Measurements from ENCODE around the gene POLR3E. TPM values are rescaled to one million over a fixed set of nuclear protein-coding genes. Genes with fewer than 3 reads are reported as not detected.

POLR3E gene
- total RNA-seq, 1 experiment from 2014 or later, result 70.8 TPM

GRCh38 chr16:22375963-22376640, 78.9 kb downstream of the POLR3E start:
- no peaks in the 10 kb centered on the region for H3K36me3 ChIP-seq (ENCODE audit: control insufficient read depth, insufficient read depth, low read length)
- ChIA-PET POLR2A (no interaction called here), CTCF (interaction anchor here (0.8 to 1.7 kb wide), 2 partner anchors 10 to 55 kb away, joined by 3 to 5 read pairs; no protein-coding TSS in a partner anchor)
- no TSS peak for BruUV-seq (replicated peaks)
- no peak overlapping the region for H3K4me3 Mint-ChIP-seq (ENCODE audit: unreplicated experiment)
- TF ChIP-seq, protein P1, sequence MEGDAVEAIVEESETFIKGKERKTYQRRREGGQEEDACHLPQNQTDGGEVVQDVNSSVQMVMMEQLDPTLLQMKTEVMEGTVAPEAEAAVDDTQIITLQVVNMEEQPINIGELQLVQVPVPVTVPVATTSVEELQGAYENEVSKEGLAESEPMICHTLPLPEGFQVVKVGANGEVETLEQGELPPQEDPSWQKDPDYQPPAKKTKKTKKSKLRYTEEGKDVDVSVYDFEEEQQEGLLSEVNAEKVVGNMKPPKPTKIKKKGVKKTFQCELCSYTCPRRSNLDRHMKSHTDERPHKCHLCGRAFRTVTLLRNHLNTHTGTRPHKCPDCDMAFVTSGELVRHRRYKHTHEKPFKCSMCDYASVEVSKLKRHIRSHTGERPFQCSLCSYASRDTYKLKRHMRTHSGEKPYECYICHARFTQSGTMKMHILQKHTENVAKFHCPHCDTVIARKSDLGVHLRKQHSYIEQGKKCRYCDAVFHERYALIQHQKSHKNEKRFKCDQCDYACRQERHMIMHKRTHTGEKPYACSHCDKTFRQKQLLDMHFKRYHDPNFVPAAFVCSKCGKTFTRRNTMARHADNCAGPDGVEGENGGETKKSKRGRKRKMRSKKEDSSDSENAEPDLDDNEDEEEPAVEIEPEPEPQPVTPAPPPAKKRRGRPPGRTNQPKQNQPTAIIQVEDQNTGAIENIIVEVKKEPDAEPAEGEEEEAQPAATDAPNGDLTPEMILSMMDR (IDR thresholded peaks at IDR 0.05; ENCODE audit: insufficient read depth in 1 of 2, low read depth in 1 of 2, low read length in 1 of 2, severe bottlenecking in 1 of 2, unreplicated experiment in 1 of 2), result no peak
- peaks cover 22% of the 10 kb centered on the region for H3K36me3 Mint-ChIP-seq (ENCODE audit: insufficient read depth, unreplicated experiment)
- H3K4me1 Mint-ChIP-seq (ENCODE audit: low read depth, unreplicated experiment), result peaks cover 15% of the 10 kb centered on the region
- no peak for DNase-seq
- intact Hi-C loops (cut with micrococcal nuclease; ENCODE audit: unreplicated experiment), result no loop called here
- H3K9me3 ChIP-seq, result no peaks in the 10 kb centered on the region
- no peak overlapping the region for H3K27ac Mint-ChIP-seq (ENCODE audit: unreplicated experiment)
- peaks cover 16% of the 10 kb centered on the region for H3K4me1 ChIP-seq
- H3K27me3 Mint-ChIP-seq (ENCODE audit: insufficient read depth, unreplicated experiment), result no peaks in the 10 kb centered on the region
- H3K27me3 ChIP-seq (replicated peaks; ENCODE audit: control insufficient read depth, insufficient read depth, low read length), result no peaks in the 10 kb centered on the region
- no peaks in the 10 kb centered on the region for H3K9me3 Mint-ChIP-seq (ENCODE audit: unreplicated experiment)
- H3K4me3 ChIP-seq (ENCODE audit: low read depth, low read length), result no peak overlapping the region

DNA sequence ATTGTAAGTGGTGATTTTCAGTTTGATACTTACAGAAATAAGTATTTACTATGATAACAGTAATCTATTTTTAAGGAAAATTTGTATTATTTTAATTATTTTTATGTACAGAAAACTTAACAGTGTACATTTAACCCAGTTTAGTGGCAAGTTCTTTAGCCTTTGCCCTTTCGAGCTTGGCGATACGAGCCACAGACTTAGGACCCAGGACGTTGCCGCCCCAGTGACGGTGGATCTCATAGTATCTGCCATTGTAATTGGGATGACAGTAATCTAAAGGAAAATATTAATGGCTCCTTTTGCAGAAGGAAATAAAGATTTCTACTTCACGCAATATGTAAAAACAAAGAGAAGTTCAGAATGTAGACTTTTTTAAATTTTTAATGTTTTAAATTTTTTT, 82.4 kb downstream of the POLR3E start:
- Mint-ChIP-seq H3K4me3 (ENCODE audit: unreplicated experiment) (no peak overlapping the region), H3K27ac (ENCODE audit: unreplicated experiment) (no peak overlapping the region), H3K9me3 (ENCODE audit: unreplicated experiment) (no peaks in the 10 kb centered on the region), H3K36me3 (ENCODE audit: insufficient read depth, unreplicated experiment) (peaks cover 2% of the 10 kb centered on the region), H3K27me3 (ENCODE audit: insufficient read depth, unreplicated experiment) (no peaks in the 10 kb centered on the region), H3K4me1 (ENCODE audit: low read depth, unreplicated experiment) (peaks cover 6% of the 10 kb centered on the region)
- no TSS peak for BruUV-seq (replicated peaks)
- POLR2A ChIA-PET, result no interaction called here
- CTCF ChIA-PET, result no interaction called here
- intact Hi-C loops (cut with micrococcal nuclease; ENCODE audit: unreplicated experiment), result no loop called here
- DNase-seq, result no peak
- H3K4me1 ChIP-seq, result no peaks in the 10 kb centered on the region
- H3K27me3 ChIP-seq (replicated peaks; ENCODE audit: control insufficient read depth, insufficient read depth, low read length), result no peaks in the 10 kb centered on the region
- H3K9me3 ChIP-seq, result no peaks in the 10 kb centered on the region
- no peak overlapping the region for H3K4me3 ChIP-seq (ENCODE audit: low read depth, low read length)
- TF ChIP-seq, protein P1 (IDR thresholded peaks at IDR 0.05; ENCODE audit: insufficient read depth in 1 of 2, low read depth in 1 of 2, low read length in 1 of 2, severe bottlenecking in 1 of 2, unreplicated experiment in 1 of 2), result no peak
- no peaks in the 10 kb centered on the region for H3K36me3 ChIP-seq (ENCODE audit: control insufficient read depth, insufficient read depth, low read length)

GRCh38 chr16:22380529-22380928, 83.3 kb downstream of the POLR3E start:
- Histone ChIP-seq H3K27me3 (replicated peaks; ENCODE audit: control insufficient read depth, insufficient read depth, low read length) (no peaks in the 10 kb centered on the region), H3K4me3 (ENCODE audit: low read depth, low read length) (no peak overlapping the region), H3K4me1 (no peaks in the 10 kb centered on the region), H3K9me3 (no peaks in the 10 kb centered on the region), H3K36me3 (ENCODE audit: control insufficient read depth, insufficient read depth, low read length) (no peaks in the 10 kb centered on the region)
- H3K4me3 Mint-ChIP-seq (ENCODE audit: unreplicated experiment), result no peak overlapping the region
- H3K27ac Mint-ChIP-seq (ENCODE audit: unreplicated experiment), result no peak overlapping the region
- DNase-seq, result no peak
- intact Hi-C loops (cut with micrococcal nuclease; ENCODE audit: unreplicated experiment), result no loop called here
- BruUV-seq (replicated peaks), result no TSS peak
- H3K27me3 Mint-ChIP-seq (ENCODE audit: insufficient read depth, unreplicated experiment), result no peaks in the 10 kb centered on the region
- ChIA-PET CTCF (no interaction called here), POLR2A (no interaction called here)
- TF ChIP-seq, protein P1 (IDR thresholded peaks at IDR 0.05; ENCODE audit: insufficient read depth in 1 of 2, low read depth in 1 of 2, low read length in 1 of 2, severe bottlenecking in 1 of 2, unreplicated experiment in 1 of 2), result no peak
- H3K4me1 Mint-ChIP-seq (ENCODE audit: low read depth, unreplicated experiment), result peaks cover 2% of the 10 kb centered on the region
- H3K36me3 Mint-ChIP-seq (ENCODE audit: insufficient read depth, unreplicated experiment), result no peaks in the 10 kb centered on the region
- H3K9me3 Mint-ChIP-seq (ENCODE audit: unreplicated experiment), result no peaks in the 10 kb centered on the region
